Neural progenitor cell (in vitro differentiated cells): ENCODE measurements around the gene RWDD1. TPM values are rescaled to one million over a fixed set of nuclear protein-coding genes. Genes with fewer than 3 reads are reported as not detected.
A peak's percentile ranks its signal among the peaks of the same experiment; 100 is the strongest.

ENCODE experiments used
- DNase-seq: peaks from one replicate; pipeline ENCODE4 v3.0.0-alpha.2; 2016; ENCODE audit warnings: low spot score
- H2AFZ ChIP-seq: fragments of 200-600 bp; sonication (generic); replicated peaks from 2 replicates; pipeline ENCODE4 v1.6.1; 2016; ENCODE audit warnings: antibody characterized with exemption
- H3F3A ChIP-seq: fragments of 200-600 bp; sonication (generic); 2 replicates; pipeline ENCODE4 v1.6.1; 2016; ENCODE audit warnings: antibody characterized with exemption, low read depth
- H3K27ac ChIP-seq: fragments of 200-600 bp; sonication (generic); 2 replicates; pipeline ENCODE4 v1.5.1; 2016; ENCODE audit warnings: mild to moderate bottlenecking
- H3K27me3 ChIP-seq: fragments of 200-600 bp; sonication (generic); 2 replicates; pipeline ENCODE4 v1.6.1; 2016; ENCODE audit warnings: mild to moderate bottlenecking, moderate library complexity
- H3K36me3 ChIP-seq: fragments of 200-600 bp; sonication (generic); 2 replicates; pipeline ENCODE4 v1.5.1; 2016
- H3K4me1 ChIP-seq: fragments of 200-600 bp; sonication (generic); 2 replicates; pipeline ENCODE4 v1.6.1; 2016; ENCODE audit warnings: mixed run types
- H3K4me2 ChIP-seq: fragments of 200-600 bp; sonication (generic); 2 replicates; pipeline ENCODE4 v1.6.1; 2016
- H3K4me3 ChIP-seq: fragments of 200-600 bp; sonication (generic); 2 replicates; pipeline ENCODE4 v1.5.1; 2016
- H3K79me2 ChIP-seq: fragments of 200-600 bp; sonication (generic); 2 replicates; pipeline ENCODE4 v1.6.1; 2016; ENCODE audit warnings: low read depth
- H3K9ac ChIP-seq: fragments of 200-600 bp; sonication (generic); 2 replicates; pipeline ENCODE4 v1.6.1; 2016
- H3K9me3 ChIP-seq: fragments of 200-600 bp; sonication (generic); 2 replicates; pipeline ENCODE4 v1.5.1; 2016; ENCODE audit warnings: low read depth
- H4K20me1 ChIP-seq: fragments of 200-600 bp; sonication (generic); 2 replicates; pipeline ENCODE4 v1.6.1; 2016; ENCODE audit warnings: low read depth
- H3K27ac Mint-ChIP-seq: 3 replicates; pipeline ENCODE4 v1.8.0; 2021; ENCODE audit warnings: mixed read lengths
- H3K27me3 Mint-ChIP-seq: 2 replicates; pipeline ENCODE4 v1.8.0; 2022; ENCODE audit warnings: low read depth, mild to moderate bottlenecking, inconsistent platforms, moderate library complexity, mixed read lengths; ENCODE audit not compliant: insufficient read depth
- H3K36me3 Mint-ChIP-seq: 3 replicates; pipeline ENCODE4 v1.8.0; 2021; ENCODE audit warnings: mixed read lengths
- H3K4me1 Mint-ChIP-seq: 3 replicates; pipeline ENCODE4 v1.8.0; 2021; ENCODE audit warnings: mixed read lengths
- H3K4me3 Mint-ChIP-seq: 3 replicates; pipeline ENCODE4 v1.8.0; 2021; ENCODE audit warnings: mild to moderate bottlenecking, moderate library complexity, mixed read lengths
- H3K9me3 Mint-ChIP-seq: 3 replicates; pipeline ENCODE4 v1.8.0; 2020; ENCODE audit warnings: mixed read lengths
- EZH2 ChIP-seq: fragments of 200-600 bp; sonication (generic); IDR thresholded peaks from 2 replicates; pipeline ENCODE4 v1.6.1; 2017; ENCODE audit warnings: antibody characterized with exemption, mild to moderate bottlenecking, moderate library complexity
- EZH2phosphoT487 ChIP-seq: fragments of 200-600 bp; sonication (generic); IDR thresholded peaks from 2 replicates; pipeline ENCODE4 v1.6.1; 2017; ENCODE audit warnings: antibody characterized with exemption
- total RNA-seq: library from RNA; depleted of rRNA; stranded (reverse); fragments of >200 nt; gene quantifications from 2 replicates; pipeline ENCODE4 v1.2.3, GENCODE V29; 2015; ENCODE audit warnings: low replicate concordance
- TF ChIP-seq, protein P1 (sequence below): fragments of 200-600 bp; sonication (generic); IDR thresholded peaks from 2 replicates; pipeline ENCODE4 v1.5.1; 2017; ENCODE audit warnings: antibody characterized with exemption, mild to moderate bottlenecking

RWDD1 gene
- total RNA-seq, 1 donor from 2014 or later: 43.2 TPM

DNA sequence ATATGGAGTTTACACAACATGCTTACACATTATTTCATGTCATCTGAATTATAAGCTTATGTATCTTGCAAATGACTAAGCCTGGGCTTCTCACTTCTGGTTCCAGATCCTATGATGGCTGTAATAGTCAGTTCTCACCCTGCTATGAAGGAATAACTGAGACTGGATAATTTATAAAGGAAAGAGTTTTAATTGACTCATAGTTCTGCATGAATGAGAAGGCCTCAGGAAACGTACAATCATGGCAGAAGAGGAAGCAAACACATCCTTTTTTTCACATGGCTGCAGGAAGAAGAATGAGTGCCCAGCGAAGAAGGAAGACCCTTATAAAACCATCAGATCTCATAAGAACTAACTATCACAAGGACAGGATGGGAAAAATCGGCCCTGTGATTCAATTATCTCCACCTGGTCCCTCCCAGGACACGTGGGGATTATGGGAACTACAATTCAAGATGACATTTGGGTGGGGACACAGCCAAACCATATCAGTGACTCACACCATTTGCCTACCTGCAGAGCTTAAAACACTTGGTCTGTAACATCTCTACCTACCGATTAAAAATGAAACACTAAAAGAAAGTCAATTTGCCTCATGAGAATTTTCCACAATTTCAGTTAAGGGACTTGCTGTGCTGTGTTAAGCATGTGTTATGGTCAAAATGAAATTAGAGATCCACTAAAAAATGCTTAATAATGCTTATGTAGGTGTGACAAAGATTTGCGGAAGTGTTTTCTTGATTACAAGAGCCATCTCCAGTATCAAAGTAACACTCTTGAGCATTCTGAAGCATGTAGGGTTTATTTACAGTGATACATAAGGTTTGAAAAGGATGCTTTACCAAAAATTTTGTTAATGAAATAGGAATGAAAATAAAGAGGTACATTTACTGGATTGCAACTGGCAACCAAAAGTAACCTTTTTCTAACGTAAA, 2.2 kb upstream of the RWDD1 start:
- peak overlapping the region; percentile 100 for H3K4me3 Mint-ChIP-seq
- peaks cover 4% of the 10 kb centered on the region for H3K27me3 Mint-ChIP-seq
- peaks cover 5% of the 10 kb centered on the region for H3K27me3 ChIP-seq
- H3K9me3 Mint-ChIP-seq: no peaks in the 10 kb centered on the region
- H3K4me1 Mint-ChIP-seq: peaks cover 27% of the 10 kb centered on the region
- H3K27ac ChIP-seq: no peak overlapping the region
- H3K27ac Mint-ChIP-seq: no peak overlapping the region
- H3K79me2 ChIP-seq: peaks cover 35% of the 10 kb centered on the region
- H3K36me3 Mint-ChIP-seq: no peaks in the 10 kb centered on the region
- no peaks in the 10 kb centered on the region for H3K9me3 ChIP-seq
- H3K9ac ChIP-seq: no peak overlapping the region
- H4K20me1 ChIP-seq: no peaks in the 10 kb centered on the region
- H3K4me2 ChIP-seq: no peak overlapping the region
- no peak overlapping the region for H3K4me3 ChIP-seq
- no peaks in the 10 kb centered on the region for H3K36me3 ChIP-seq
- TF ChIP-seq, protein P1, sequence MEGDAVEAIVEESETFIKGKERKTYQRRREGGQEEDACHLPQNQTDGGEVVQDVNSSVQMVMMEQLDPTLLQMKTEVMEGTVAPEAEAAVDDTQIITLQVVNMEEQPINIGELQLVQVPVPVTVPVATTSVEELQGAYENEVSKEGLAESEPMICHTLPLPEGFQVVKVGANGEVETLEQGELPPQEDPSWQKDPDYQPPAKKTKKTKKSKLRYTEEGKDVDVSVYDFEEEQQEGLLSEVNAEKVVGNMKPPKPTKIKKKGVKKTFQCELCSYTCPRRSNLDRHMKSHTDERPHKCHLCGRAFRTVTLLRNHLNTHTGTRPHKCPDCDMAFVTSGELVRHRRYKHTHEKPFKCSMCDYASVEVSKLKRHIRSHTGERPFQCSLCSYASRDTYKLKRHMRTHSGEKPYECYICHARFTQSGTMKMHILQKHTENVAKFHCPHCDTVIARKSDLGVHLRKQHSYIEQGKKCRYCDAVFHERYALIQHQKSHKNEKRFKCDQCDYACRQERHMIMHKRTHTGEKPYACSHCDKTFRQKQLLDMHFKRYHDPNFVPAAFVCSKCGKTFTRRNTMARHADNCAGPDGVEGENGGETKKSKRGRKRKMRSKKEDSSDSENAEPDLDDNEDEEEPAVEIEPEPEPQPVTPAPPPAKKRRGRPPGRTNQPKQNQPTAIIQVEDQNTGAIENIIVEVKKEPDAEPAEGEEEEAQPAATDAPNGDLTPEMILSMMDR: no peak
- TF ChIP-seq EZH2phosphoT487: no peak
- TF ChIP-seq EZH2: no peak
- no peak overlapping the region for H2AFZ ChIP-seq
- DNase-seq: no peak
- peaks cover 16% of the 10 kb centered on the region for H3F3A ChIP-seq
- H3K4me1 ChIP-seq: peaks cover 15% of the 10 kb centered on the region

DNA sequence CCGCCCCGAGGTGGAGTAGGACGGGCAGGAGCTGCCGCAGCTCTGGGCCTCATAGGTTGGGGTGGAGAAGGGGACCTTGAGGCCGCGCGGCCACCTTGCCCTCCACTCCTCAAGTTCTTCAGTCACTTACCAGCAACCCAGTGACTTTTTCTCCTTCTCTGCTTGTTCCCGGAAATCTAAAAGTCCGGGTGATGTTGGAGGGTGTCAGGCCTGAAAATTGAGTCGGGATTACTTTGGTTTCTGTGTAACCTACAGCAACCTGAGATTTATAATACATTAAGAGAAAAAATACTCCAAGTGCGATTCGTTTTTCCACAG, 338 bp downstream of the RWDD1 start:
- peaks cover 5% of the 10 kb centered on the region for H3K27me3 ChIP-seq
- H3K27ac Mint-ChIP-seq: peak overlapping the region; percentile 89
- H3K9me3 Mint-ChIP-seq: no peaks in the 10 kb centered on the region
- peak overlapping the region; percentile 69 for H2AFZ ChIP-seq
- H3K36me3 ChIP-seq: no peaks in the 10 kb centered on the region
- no peaks in the 10 kb centered on the region for H3K9me3 ChIP-seq
- peak overlapping the region; percentile 100 for H3K4me3 Mint-ChIP-seq
- peaks cover 58% of the 10 kb centered on the region for H3K79me2 ChIP-seq
- H4K20me1 ChIP-seq: peaks cover 2% of the 10 kb centered on the region
- peaks cover 15% of the 10 kb centered on the region for H3K4me1 ChIP-seq
- H3K36me3 Mint-ChIP-seq: peaks cover 5% of the 10 kb centered on the region
- peaks cover 27% of the 10 kb centered on the region for H3K4me1 Mint-ChIP-seq
- peak overlapping the region; percentile 82 for H3K4me2 ChIP-seq
- peaks cover 2% of the 10 kb centered on the region for H3K27me3 Mint-ChIP-seq
- H3K9ac ChIP-seq: peak overlapping the region; percentile 95
- peaks cover 16% of the 10 kb centered on the region for H3F3A ChIP-seq
- H3K27ac ChIP-seq: peak overlapping the region; percentile 91
- peak overlapping the region; percentile 94 for H3K4me3 ChIP-seq
- no peak for DNase-seq
- TF ChIP-seq, protein P1: no peak
- TF ChIP-seq EZH2phosphoT487: no peak
- TF ChIP-seq EZH2: no peak

DNA sequence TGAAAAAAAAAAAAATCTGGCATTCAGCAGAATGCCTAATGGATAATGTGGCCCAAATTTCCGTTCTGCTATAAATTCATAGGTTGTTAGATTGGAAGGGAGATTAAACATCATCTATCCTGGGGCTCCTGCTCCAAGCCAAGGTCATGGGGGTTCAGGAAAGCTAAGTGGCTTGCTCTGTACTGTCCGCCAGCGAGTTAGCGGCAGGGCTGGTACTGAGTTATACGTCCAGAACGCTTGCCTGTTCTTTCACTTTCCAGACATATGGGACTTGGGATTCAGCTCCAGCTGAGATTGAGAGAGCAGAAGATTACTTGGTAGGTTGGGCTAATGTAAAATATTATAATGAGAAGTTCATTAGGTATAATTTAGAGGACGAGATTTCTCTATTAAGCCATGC, 858 bp downstream of the RWDD1 start:
- no peaks in the 10 kb centered on the region for H3K9me3 ChIP-seq
- H3K4me1 ChIP-seq: peaks cover 15% of the 10 kb centered on the region
- H3K4me2 ChIP-seq: peak overlapping the region; percentile 82
- H3K9ac ChIP-seq: peak overlapping the region; percentile 95
- H3K4me3 Mint-ChIP-seq: peak overlapping the region; percentile 100
- no peaks in the 10 kb centered on the region for H3K27me3 ChIP-seq
- peaks cover 2% of the 10 kb centered on the region for H3K27me3 Mint-ChIP-seq
- H3K79me2 ChIP-seq: peaks cover 62% of the 10 kb centered on the region
- peak overlapping the region; percentile 94 for H3K4me3 ChIP-seq
- peaks cover 27% of the 10 kb centered on the region for H3K4me1 Mint-ChIP-seq
- H3K36me3 ChIP-seq: no peaks in the 10 kb centered on the region
- no peaks in the 10 kb centered on the region for H3K9me3 Mint-ChIP-seq
- peaks cover 2% of the 10 kb centered on the region for H4K20me1 ChIP-seq
- peaks cover 5% of the 10 kb centered on the region for H3K36me3 Mint-ChIP-seq
- TF ChIP-seq EZH2phosphoT487 (no peak), EZH2 (no peak)
- TF ChIP-seq, protein P1: no peak
- DNase-seq: peak; percentile 30
- peaks cover 16% of the 10 kb centered on the region for H3F3A ChIP-seq
- no peak overlapping the region for H3K27ac ChIP-seq
- peak overlapping the region; percentile 89 for H3K27ac Mint-ChIP-seq
- no peak overlapping the region for H2AFZ ChIP-seq
